Germinal center (tissue), 1 donor: ENCODE measurements around the gene JMJD1C.
A peak's percentile ranks its signal among the peaks of the same experiment; 100 is the strongest.

ENCODE experiments used
- DNase-seq: peaks from one replicate; pipeline ENCODE4 v3.0.0; 2012; ENCODE audit warnings: mixed read lengths, low spot score

JMJD1C gene

DNA sequence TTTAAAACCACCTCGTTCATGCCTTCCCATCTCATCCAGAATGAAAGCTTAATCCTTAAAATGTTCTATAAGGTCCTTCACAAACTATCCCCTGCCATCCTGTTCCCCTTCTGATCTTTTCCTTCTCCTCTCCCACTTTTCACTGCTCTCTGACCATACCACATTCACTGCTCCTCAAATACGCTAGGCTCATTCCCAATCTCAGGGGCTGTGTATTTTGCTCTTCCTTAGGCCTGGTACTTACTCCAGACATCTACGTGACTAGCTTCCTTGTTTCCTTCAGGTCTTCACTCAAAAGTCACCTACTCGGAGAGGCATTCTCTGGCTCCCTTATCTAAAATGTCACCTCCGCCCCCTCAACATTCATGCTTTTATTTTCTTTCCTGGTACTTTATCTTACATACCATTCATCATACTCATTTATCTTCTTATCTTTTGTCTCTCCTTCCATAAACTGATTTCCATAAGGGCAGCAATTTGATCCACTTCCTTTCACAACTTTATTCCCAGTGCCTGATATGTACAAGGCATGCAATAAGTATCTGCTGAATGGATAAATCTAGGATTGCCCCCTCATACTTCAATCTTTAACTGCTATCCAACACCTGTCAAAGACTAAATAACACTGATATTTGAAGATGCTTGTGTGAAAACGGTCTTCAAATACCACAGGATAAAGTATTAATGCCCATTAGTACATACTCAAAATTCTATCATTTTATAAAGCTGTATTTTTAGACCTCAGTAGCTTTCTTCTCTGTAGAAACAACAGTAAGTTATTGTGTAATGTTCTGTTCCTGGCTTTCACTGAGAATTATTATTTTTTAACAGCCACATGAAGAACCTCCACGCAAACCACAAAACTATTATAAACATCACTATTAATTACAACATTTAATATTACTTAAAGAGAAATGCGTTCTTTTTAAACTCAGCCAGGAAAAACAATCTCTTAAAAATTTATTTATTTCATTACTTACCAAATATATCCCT, 27.0 kb downstream of the JMJD1C start:
- DNase-seq = no peak

DNA sequence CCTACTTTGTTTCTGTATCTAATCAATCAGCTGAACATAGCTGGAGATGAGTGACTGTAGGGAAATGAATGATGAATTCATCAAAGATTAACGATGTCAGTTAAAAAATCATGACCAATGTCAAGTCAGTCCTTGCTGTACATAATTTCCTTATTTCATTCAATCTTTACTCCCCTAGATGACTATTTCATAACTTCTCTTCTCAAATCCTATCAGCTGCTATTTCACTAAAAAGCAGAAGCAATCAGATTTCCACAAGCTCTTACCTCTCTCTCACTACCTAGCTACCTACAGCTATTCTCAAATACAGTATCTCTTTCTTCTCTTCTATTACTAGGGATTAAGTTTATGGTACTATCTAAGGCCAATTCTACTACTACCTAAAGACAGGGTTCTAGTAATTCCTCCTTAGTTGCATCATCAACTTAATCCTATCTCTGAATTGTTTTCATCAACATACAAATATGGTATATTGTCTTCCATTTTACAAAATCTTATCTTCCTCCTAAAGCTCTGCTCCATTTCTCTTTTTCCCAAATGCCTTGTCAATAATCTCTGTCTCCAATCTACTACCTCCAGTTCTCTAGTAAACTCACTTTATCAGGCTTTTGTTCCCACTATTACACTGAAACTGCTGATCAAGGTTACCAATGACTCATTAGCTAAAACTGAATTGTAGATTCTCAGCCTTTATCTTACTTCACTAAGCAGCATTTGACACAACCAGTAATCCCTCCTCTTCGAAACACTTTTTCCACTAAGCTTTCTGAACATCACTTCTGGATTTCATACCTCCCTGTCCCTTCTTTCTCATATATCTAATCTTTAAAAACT, 28.4 kb downstream of the JMJD1C start:
- DNase-seq = no peak

DNA sequence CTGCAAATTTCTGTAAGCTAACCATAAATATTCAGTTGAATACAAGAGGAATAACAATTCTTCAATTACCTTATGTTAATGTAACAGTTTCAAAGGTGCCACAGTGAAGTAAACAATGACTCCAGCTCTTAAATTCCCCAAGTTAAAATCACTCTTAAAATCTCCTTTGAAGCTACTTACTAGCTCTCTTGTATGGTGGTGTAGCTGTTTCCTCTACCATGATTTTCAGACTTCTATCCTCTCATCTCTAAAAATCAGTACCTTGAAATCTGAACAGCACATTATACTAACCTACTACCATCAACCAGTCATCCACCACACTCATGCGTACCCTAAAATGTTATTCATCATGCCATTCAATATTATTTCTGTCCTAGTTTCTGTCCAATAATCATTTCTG, 29.6 kb downstream of the JMJD1C start:
- no peak for DNase-seq

DNA sequence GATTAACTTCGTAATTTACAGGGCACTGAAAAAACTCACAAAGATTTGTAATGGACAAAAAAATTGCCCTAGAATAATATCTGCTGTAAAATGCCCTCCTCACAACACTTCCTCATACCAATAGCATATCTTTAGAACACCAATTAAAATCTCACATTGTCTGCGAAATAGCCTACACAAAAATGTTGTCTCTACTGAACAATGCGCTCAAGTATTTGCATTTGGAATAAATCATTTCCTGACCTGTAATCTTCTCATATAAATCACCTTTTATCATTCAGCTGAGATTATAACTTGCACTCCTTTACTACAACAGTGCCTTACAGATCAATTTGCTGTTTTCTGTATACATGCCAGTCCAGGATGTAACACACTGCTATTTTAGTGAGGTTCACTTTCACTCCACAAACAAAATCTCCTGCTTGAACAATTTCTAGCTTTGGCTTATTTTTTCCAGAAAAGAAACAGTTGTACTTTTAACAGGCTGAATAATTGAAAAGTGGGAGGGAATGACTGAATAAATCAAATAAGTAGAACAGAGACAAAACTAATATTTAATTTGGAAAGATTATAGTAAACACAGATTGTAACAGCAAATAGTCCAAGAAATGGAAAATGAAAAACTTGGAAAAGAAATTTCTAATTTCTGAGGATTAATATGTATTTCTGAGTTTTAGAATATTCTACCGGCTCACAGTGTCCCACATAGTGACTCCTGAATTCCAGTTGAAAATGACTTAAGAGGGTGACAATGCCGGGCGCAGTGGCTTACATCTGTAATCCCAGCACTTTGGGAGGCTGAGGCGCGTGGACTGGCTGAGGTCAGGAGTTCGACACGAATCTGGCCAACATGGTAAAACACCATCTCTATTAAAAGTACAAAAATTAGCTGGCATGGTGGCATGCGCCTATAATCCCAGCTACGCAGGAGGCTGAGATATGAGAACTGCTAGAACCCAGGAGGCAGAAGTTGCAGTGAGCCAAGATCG, 30.6 kb downstream of the JMJD1C start:
- no peak for DNase-seq

DNA sequence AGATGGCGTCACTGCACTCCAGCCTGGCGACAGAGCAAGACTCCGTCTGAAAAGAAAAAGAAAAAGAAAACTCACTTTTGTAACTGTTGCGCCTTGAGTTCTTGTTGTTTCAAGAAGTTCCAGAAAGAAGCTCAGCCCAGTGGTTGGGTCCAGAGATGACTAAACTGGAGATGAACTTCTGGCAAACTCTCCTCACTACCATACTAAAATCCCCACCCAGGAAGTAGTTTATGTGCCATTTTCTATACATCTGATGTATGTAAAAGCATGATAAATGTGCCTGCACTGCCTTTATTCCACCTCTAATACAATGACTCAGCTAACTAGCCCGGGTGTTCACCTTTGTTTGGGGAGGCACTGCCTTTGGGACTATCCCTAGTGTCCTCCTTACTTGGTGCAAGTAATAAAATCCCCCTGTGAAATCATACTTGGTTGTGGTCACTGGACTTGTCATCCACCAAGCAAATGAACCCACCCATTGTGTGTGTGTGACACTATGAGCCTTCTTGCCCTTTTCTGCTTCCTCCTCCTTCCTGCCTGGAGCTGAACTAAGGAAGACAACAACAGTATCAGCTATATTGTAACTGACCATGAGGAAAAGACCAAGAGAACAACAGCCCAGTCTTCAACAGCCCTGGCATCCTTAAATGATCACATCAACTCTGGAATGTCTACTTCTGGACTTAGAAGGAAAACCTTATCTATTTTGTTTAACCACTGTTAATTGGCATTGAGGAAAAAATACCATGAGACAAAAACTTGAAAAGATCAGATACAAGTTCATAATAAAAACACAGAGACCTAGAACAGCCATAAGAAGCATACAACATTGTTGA, 33.6 kb downstream of the JMJD1C start:
- DNase-seq = no peak

DNA sequence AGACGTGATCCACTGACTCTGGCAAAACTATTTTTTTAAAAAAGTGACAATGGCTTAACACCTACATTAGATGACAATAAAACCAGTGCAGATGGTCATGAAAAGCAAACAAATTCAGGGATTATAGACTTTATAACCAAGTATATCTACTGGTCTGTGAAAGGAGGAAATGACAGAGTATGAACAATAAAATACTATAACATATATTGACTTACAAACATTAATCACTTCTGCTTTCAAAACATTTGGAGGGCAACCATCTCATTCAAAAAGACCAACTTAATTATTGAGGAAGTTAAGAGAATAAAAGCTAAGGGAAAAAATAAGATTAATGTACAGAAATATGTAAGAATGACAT, 34.8 kb downstream of the JMJD1C start:
- DNase-seq = no peak

DNA sequence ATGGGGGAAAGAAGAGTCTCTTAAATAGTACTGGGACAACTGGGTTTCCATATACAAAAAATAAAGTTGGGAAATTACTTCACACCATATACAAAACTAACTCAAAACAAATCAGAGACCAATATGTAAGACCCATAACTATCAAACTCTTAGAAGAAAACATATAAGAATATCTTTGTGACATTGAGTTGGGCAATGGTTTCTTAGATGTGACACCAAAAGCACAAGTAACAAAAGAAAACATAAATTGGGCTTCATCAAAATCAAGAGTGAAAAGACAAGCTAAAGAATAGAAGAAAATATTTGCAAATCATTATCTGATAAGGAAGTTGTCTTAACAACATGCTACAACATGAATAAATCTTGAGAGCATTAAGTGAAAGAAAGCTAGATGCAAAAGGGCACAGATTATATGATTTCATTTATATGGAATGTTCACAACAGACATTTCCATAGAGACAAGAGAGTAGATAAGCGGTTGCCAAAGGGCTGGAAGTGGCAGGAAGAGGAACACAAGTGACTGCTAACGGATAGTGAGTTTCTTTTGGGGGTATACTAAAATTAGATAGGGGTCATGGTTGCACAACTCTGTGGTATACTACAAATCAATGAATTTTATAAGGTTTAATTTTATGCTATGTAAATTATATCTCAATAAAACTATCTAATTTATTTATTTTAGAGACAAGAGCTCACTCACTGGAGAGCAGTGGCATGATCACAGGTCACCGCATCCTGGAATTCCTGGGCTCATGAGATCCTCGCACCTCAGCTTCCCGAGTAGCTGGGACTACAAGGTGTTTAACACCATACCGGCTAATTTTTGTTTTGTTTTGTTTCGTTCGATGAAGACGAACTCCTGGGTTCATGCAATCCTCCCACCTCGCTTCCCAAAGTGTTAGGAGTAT, 35.4 kb downstream of the JMJD1C start:
- DNase-seq = no peak

DNA sequence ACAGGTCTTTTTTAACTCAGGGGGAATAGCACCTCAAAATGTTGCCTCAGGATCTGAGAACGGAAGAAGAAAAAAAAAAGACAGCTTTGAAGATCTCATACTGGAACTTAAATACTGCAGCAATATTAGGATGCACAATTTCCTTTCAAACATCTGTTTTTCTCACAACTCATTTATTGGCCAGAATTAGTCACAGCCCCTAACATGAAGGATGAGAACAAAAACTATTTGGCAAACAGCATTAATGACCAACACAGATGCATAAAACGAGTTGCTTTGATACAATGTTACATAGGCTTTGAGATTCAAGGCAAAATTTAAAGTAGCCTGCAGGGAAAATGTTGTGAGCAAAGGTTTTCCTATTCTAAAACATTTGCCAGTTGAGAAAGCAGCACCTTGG, 36.5 kb downstream of the JMJD1C start:
- no peak for DNase-seq

DNA sequence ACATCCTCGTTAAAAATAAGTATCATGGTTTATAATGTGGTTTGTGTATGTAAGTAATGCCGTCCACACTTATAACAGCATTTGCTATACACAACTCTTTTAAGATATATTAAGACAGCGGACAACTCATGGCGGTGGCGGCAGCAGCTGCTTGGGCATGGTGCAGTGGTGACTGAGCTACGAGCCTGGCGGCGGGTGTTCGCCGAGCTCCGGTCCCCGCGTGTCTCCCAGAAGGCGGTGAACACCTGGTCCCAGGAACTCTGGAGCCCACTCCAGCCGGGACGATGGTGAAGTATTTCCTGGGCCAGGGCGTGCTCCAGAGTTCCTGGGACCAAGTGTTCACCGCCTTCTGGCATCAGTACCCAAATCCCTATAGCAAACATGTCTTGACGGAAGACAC, 38.8 kb downstream of the JMJD1C start:
- DNase-seq = no peak

DNA sequence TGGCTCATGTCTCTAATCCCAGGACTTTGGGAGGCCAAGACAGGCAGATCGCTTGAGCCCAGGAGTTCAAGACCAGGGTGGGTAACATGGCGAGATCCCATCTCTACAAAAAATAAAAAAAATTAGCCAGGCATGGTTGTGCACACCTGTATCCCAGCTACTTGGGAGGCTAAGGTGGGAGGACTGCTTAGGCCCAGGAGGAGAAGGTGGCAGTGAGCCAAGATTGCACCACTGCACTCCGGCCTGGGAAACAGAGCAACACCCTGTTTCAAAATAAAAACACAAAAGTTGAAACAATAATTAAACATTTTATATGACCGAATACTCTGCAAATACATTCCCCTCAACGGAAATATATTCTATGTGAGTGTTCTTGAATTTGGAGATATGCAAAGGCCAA, 40.3 kb downstream of the JMJD1C start:
- DNase-seq = no peak

DNA sequence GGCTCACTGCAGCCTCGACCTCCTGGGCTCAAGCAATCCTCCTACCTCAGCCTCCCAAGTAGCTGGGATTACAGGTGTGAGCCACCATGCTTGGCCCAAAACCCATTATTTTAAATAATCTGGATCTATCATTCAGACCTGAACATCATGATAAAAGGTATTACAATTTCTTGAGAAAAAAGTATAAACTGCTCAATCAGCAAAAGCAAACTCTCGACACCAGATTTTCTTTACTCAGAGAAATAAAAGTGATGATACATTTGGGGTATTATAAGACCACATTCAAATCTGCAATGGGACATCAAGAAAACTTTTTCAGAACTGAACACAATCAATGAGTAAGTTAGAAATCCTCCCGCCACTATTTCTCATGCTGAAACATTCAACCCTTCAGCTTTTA, 41.2 kb downstream of the JMJD1C start:
- DNase-seq = no peak

DNA sequence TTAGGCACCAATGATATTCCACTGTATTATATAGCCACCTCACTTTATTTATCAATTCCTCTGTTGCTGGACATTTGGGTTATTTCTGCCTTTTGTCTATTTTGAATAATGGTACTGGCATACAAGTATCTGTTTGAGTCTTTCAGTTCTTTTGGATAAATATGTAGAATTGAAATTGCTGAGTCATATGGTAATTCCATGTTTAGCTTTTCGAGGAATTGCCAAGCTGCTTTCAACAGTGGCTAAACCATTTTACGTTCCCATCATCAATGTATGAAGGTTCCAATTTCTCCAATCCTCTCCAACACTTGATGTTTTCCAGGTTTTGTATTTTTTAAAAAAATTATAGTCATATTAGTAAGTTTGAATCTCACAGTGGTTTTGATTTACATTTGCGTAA, 42.3 kb downstream of the JMJD1C start:
- DNase-seq = no peak

DNA sequence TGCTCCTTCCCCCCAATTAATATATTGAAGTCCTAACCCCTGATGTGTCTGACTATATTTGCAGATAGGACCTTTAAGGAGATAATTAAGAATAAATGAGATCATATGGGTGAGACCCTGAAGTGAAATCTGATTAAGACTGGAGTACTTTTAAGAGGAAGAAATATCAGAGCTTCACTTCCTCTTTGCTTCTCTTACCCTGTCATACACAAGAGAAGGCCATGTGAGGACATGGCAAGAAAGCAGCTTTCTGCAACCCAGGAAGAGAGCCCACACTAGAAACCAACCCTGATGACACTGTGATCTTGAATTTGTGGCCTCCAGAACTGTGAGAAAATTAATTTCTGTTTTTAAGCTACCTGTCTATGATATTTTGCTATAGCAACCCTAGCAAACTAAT, 44.2 kb downstream of the JMJD1C start:
- DNase-seq = peak; percentile 38

DNA sequence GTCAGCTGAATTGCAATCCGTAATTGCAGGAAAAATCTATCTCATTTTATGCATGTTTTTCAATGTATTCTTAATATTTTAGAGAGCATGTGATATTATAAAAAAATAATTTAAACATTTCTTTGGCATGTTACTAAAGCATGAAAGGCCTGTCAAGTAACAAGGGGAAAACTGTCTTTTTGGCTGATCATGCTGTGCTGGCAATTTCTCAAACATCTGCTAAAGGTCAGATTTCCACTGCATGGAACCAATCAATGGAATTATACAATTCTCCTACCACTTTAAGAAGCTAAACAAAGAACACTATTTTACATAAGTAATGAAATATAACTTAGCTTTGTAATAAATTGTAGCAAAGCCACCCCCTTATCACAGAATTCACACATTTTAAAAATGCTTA, 49.4 kb downstream of the JMJD1C start:
- DNase-seq = no peak

DNA sequence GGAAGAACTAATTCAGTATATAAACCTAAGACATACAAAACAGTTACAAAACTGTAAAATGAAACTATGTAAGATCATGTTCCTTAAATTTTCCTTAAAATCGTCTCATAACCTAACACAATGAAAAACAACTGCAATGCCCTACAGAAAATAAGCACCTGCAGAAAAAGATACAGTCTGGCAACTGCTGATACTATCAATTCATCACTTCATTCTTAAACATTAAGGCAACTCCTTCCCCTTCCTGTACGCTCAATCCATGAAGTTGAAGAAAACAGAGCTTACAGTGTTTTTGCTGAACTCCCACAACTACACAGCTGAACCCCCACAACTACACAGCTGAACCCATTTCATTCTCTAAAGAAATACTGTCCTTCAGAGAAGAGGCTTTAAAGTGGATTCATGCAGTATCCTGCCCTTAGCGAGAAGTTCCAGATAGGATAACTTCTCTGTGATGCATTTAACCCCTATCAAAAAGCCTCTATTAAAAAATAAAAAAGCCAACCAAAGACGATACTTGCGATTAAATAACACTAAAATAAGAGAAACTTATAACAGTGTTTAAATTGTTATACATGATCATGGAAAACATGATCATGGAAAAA, 50.0 kb downstream of the JMJD1C start:
- no peak for DNase-seq

DNA sequence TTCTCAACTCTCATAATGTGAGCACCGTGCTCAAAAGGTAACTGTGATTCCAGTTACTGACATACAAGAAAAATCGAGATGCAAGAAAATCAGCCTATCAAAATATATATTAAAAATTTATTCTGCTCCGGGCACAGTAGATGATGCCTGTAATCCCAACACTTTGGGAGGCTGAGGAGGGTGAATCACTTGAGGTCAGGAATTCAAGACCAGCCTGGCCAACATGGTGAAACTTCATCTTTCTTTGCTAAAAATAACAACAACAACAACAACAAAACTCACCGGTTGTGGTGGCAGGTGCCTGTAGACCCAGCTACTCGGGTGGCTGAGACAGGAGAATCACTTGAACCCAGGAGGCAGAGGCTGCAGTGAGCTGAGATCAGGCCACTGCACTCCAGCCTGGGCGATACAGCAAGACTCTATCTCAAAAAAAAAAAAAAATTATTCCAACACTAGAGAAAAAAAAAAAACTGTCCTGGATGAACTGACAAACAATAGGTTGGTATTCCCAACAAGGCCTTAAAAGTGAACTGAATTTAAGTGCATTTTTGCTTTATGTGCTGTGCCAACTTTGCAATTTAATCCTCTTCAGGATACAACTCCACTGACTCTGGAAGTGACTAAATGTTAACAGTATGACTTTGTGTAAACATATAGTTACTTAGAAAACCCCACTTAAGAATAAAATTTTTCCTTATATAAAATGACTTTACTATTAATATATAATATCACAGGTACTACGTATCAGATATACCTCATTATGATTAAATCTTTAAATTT, 51.1 kb downstream of the JMJD1C start:
- no peak for DNase-seq

DNA sequence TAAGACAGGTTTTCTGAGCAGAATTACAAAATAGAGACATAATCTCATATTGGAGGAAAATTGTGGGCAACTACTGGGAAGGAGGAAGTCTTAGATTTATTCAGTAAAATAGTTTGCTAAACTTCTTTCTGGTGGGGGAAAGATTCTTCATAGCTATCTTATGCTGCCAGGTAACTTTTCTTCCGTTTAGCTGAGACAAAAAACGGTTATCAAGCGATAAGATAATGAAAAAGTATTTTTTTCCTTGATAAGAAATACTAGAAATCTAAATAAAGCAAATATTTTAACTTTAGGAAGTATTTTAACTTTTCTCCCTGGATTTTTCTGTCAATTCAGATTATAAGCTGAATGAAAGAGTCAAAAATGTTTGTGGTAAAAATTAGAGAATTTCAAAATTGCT, 52.3 kb downstream of the JMJD1C start:
- DNase-seq = no peak

DNA sequence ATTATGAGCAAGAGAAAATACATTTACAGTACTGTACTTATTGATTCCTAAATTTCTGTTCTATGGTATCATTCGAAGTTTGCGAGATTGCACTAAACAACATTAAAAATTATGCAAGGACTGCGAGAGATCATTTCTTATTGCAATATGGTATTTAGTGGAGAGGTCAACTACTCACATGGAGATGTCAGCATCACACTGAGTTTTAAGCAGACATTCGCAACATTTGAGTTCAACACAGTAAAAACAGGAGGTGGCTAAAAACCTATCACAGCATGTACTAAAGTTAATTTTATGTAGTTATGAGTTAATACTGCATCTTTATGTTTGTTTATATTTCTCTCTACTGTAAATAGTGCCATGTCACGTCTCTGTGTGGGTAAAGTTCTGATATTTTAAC, 53.5 kb downstream of the JMJD1C start:
- no peak for DNase-seq

DNA sequence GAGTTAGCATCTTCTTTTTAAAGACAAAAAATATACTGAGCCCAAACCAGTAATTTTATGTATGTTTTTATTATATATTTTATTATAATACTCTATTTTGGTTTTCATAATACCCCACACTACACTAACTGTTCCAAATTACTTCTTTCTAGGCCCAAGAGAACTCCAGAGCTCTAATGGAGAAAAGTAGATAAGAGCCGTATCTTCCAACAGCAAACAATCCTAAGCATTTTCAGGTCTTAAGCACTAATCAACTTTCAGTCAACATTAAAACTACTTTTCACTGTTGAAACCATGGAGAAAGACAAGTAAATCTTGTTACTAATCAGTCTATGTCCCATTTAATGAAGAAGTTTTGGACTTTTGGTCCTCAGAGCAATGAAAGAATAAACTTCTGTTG, 55.1 kb downstream of the JMJD1C start:
- no peak for DNase-seq
